ENCODE measurements around the gene SLC45A1.

Gene SLC45A1

GRCh38 chr1:8338526-8339202, 20.8 kb downstream of the SLC45A1 start:
- DNase-seq, result no peak

GRCh38 chr1:8339203-8339600, 21.3 kb downstream of the SLC45A1 start:
- no peak for DNase-seq

- DNase-seq, result no peak
Observed at GRCh38 chr1:8340448-8340847, 22.5 kb downstream of the SLC45A1 start.

GRCh38 chr1:8342325-8342724, 24.4 kb downstream of the SLC45A1 start:
- no peak for DNase-seq

- DNase-seq, result no peak
Observed at GRCh38 chr1:8343044-8343443, 25.1 kb downstream of the SLC45A1 start.

GRCh38 chr1:8343464-8344001, 25.6 kb downstream of the SLC45A1 start:
- no peak for DNase-seq

GRCh38 chr1:8344893-8345507, 27.1 kb downstream of the SLC45A1 start:
- no peak for DNase-seq

- DNase-seq, result no peak
Observed at GRCh38 chr1:8345621-8346415, 27.9 kb downstream of the SLC45A1 start.

- no peak for DNase-seq
Observed at GRCh38 chr1:8347635-8348034, 29.7 kb downstream of the SLC45A1 start.

- DNase-seq, result no peak
Observed at GRCh38 chr1:8348047-8348776, 30.3 kb downstream of the SLC45A1 start.

- DNase-seq, result peak in 1 of 2 experiments; percentile 17
Observed at GRCh38 chr1:8348777-8349472, 31.0 kb downstream of the SLC45A1 start.

GRCh38 chr1:8349473-8349865, 31.6 kb downstream of the SLC45A1 start:
- no peak for DNase-seq

GRCh38 chr1:8349961-8350360, 32.0 kb downstream of the SLC45A1 start:
- no peak for DNase-seq

GRCh38 chr1:8350914-8351684, 33.2 kb downstream of the SLC45A1 start:
- no peak for DNase-seq

- no peak for DNase-seq
Observed at GRCh38 chr1:8351693-8352470, 34.0 kb downstream of the SLC45A1 start.

GRCh38 chr1:8352471-8352845, 34.5 kb downstream of the SLC45A1 start:
- no peak for DNase-seq

GRCh38 chr1:8352886-8353785, 35.2 kb downstream of the SLC45A1 start:
- no peak for DNase-seq

GRCh38 chr1:8354038-8354437, 36.1 kb downstream of the SLC45A1 start:
- no peak for DNase-seq

GRCh38 chr1:8355439-8356255, 37.7 kb downstream of the SLC45A1 start:
- no peak for DNase-seq

Data from AML-193 (cell line).